Erythroblast (primary cell): ENCODE results near the gene TTC39C.

Experiments
- GATA1 ChIP-seq: IDR thresholded peaks from 2 replicates; pipeline ENCODE4 v1.6.1; 2011; ENCODE audit warnings: low read depth, mild to moderate bottlenecking, control low read depth, low read length, moderate library complexity
- POLR2A ChIP-seq: IDR thresholded peaks from 2 replicates; pipeline ENCODE4 v1.6.1; 2011; ENCODE audit warnings: mild to moderate bottlenecking, low read length

GRCh38 chr18:24031916-24032315, 17.4 kb downstream of the TTC39C start:
- no peak for TF ChIP-seq POLR2A
- TF ChIP-seq GATA1: no peak
